CD14-positive monocyte (primary cell): Measurements from ENCODE around the gene CDHR2. TPM values are rescaled to one million over a fixed set of nuclear protein-coding genes. Genes with fewer than 3 reads are reported as not detected.
A peak's percentile ranks its signal among the peaks of the same experiment; 100 is the strongest.

Source experiments
- DNase-seq, 3 donors: peaks; one replicate each; pipeline ENCODE4 v3.0.0-alpha.2; 2011 to 2022
- H2AFZ ChIP-seq: 2 replicates; pipeline ENCODE4 v1.6.0; 2012; ENCODE audit warnings: mild to moderate bottlenecking, low read depth, low read length, inconsistent platforms; ENCODE audit not compliant: insufficient read depth, poor library complexity, severe bottlenecking
- H3K27ac ChIP-seq, 2 donors: 1 replicate in 1 of 2; 2 replicates in 1 of 2; pipeline ENCODE4 v1.5.1; 2012 to 2013; ENCODE audit warnings: low read length in 2 of 2, control low read depth in 1 of 2, inconsistent platforms in 1 of 2, low read depth in 1 of 2, mild to moderate bottlenecking in 1 of 2
- H3K27me3 ChIP-seq, 2 donors: one replicate each; pipeline versions ENCODE4 v1.6.0 to v1.6.1; 2011 to 2013; ENCODE audit warnings: low read length in 2 of 2; ENCODE audit not compliant: control insufficient read depth in 2 of 2, insufficient read depth in 2 of 2
- H3K36me3 ChIP-seq, 2 donors: replicated peaks in 1 of 2; 1 replicate in 1 of 2; 2 replicates in 1 of 2; pipeline versions ENCODE4 v1.5.1 to v1.6.1; 2012 to 2013; ENCODE audit warnings: low read length in 2 of 2, control low read depth in 1 of 2, inconsistent platforms in 1 of 2, mild to moderate bottlenecking in 1 of 2; ENCODE audit not compliant: insufficient read depth in 2 of 2, control insufficient read depth in 1 of 2
- H3K4me1 ChIP-seq, 2 donors: 1 replicate in 1 of 2; 2 replicates in 1 of 2; pipeline versions ENCODE4 v1.5.1 to v1.6.1; 2012 to 2013; ENCODE audit warnings: low read length in 2 of 2, control low read depth in 1 of 2, inconsistent platforms in 1 of 2, mild to moderate bottlenecking in 1 of 2, moderate library complexity in 1 of 2; ENCODE audit not compliant: insufficient read depth in 2 of 2, control insufficient read depth in 1 of 2
- H3K4me2 ChIP-seq: replicated peaks from 2 replicates; pipeline ENCODE3; 2012; ENCODE audit warnings: low read length, moderate library complexity, mild to moderate bottlenecking; ENCODE audit not compliant: poor library complexity, severe bottlenecking; ENCODE audit errors: extremely low read depth
- H3K4me3 ChIP-seq, 3 experiments: fragments of 200-600 bp in 1 of 3; sonication (generic) in 1 of 3; replicated peaks in 1 of 3; 1 replicate in 2 of 3; 2 replicates in 1 of 3; pipeline ENCODE4 v1.5.1; 2011 to 2013; ENCODE audit warnings: low read length in 3 of 3, mild to moderate bottlenecking in 3 of 3, control low read depth in 2 of 3, low read depth in 2 of 3, inconsistent platforms in 1 of 3, moderate library complexity in 1 of 3
- H3K79me2 ChIP-seq: 2 replicates; pipeline ENCODE4 v1.6.0; 2012; ENCODE audit warnings: mild to moderate bottlenecking, control low read depth, inconsistent platforms, low read length, moderate library complexity; ENCODE audit not compliant: insufficient read depth
- H3K9ac ChIP-seq: 2 replicates; pipeline ENCODE4 v1.6.0; 2017; ENCODE audit warnings: low read length, mild to moderate bottlenecking; ENCODE audit not compliant: insufficient read depth, poor library complexity, severe bottlenecking
- H3K9me3 ChIP-seq, 2 donors: replicated peaks in 1 of 2; 1 replicate in 1 of 2; 2 replicates in 1 of 2; pipeline versions ENCODE4 v1.5.1 to v1.6.1; 2012 to 2013; ENCODE audit warnings: low read length in 2 of 2, control low read depth in 1 of 2; ENCODE audit not compliant: control insufficient read depth in 1 of 2, insufficient read depth in 1 of 2
- H4K20me1 ChIP-seq: 2 replicates; pipeline ENCODE4 v1.6.0; 2012; ENCODE audit warnings: mild to moderate bottlenecking, low read length, control low read depth, moderate library complexity; ENCODE audit not compliant: insufficient read depth
- H3K27ac Mint-ChIP-seq, 7 donors: one replicate each; pipeline ENCODE4 v1.8.0; 2020; ENCODE audit warnings: mild to moderate bottlenecking in 7 of 7, mixed read lengths in 7 of 7, moderate library complexity in 6 of 7, inconsistent platforms in 2 of 7
- H3K27me3 Mint-ChIP-seq, 3 donors: one replicate each; pipeline ENCODE4 v1.8.0; 2021 to 2022; ENCODE audit warnings: low read depth in 3 of 3, mild to moderate bottlenecking in 3 of 3, mixed read lengths in 3 of 3, moderate library complexity in 3 of 3, inconsistent platforms in 1 of 3
- H3K36me3 Mint-ChIP-seq, 2 donors: one replicate each; pipeline ENCODE4 v1.8.0; 2020; ENCODE audit warnings: mixed read lengths in 2 of 2, inconsistent platforms in 1 of 2, mild to moderate bottlenecking in 1 of 2
- H3K4me1 Mint-ChIP-seq: one replicate; pipeline ENCODE4 v1.8.0; 2020; ENCODE audit warnings: mild to moderate bottlenecking, mixed read lengths
- H3K4me3 Mint-ChIP-seq, 2 donors: one replicate each; pipeline ENCODE4 v1.8.0; 2020; ENCODE audit warnings: mild to moderate bottlenecking in 2 of 2, mixed read lengths in 2 of 2, moderate library complexity in 1 of 2
- H3K9me3 Mint-ChIP-seq, 7 donors: one replicate each; pipeline ENCODE4 v1.8.0; 2020 to 2022; ENCODE audit warnings: mixed read lengths in 7 of 7, mild to moderate bottlenecking in 6 of 7, moderate library complexity in 6 of 7, inconsistent platforms in 2 of 7
- WGBS: methylation state at CpG from one replicate; pipeline ENCODE4 v1.1.5; 2013; ENCODE audit warnings: missing lambda C conversion rate; ENCODE audit not compliant: insufficient coverage; 5-methylcytosine and 5-hydroxymethylcytosine counted together
- intact Hi-C, 2 donors: fragments of 100-400 bp; cut with micrococcal nuclease; formaldehyde crosslinking; loops; one replicate each; pipeline versions ENCODE4 v1.15.0 to v1.15.1; 2023
- polyA plus RNA-seq, 3 donors: library from polyadenylated mRNA; depleted of rRNA in 1 of 3; unstranded in 2 of 3; stranded (reverse) in 1 of 3; fragments of 300-500 nt in 2 of 3; fragments of >200 nt in 1 of 3; fragmentation: Illumina TruSeq in 2 of 3; gene quantifications; 1 replicate in 2 of 3; 2 replicates in 1 of 3; pipeline ENCODE4 v1.2.3, GENCODE V29; 2012 to 2021
- TF ChIP-seq, protein P1 (sequence below): fragments of 200-600 bp; IDR thresholded peaks from one replicate; pipeline ENCODE4 v1.8.0; 2022; ENCODE audit warnings: antibody characterized with exemption, mild to moderate bottlenecking

CDHR2 gene
- polyA plus RNA-seq, 3 donors, result 0.12 TPM; not detected in 2

DNA sequence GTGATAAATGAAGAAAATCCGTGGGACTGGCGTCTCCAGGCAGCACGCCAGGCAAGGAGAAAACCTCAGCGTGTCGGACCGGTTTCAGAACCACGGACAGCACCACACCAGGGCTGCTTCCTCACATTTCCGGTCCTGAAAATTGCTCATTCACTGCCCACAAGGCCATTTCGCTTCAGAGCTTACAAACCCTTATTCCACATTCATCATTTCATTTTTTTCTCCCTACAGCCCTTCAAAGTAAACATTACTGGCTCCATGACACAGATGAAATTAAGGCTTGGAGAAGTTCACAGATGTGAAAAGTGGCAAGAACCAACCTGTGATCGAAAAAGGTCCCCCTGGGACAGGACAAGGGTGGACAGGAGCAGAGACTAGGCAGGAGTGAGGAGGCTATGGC lies 62.3 kb downstream of the CDHR2 start:
- H3K27ac Mint-ChIP-seq, result peak overlapping the region in 2 of 7 donors; percentile 8 to 73
- peak overlapping the region in 1 of 2 donors; percentile 36 for H3K4me3 Mint-ChIP-seq
- peak; percentile 44 to 58 (median 57) for DNase-seq

DNA sequence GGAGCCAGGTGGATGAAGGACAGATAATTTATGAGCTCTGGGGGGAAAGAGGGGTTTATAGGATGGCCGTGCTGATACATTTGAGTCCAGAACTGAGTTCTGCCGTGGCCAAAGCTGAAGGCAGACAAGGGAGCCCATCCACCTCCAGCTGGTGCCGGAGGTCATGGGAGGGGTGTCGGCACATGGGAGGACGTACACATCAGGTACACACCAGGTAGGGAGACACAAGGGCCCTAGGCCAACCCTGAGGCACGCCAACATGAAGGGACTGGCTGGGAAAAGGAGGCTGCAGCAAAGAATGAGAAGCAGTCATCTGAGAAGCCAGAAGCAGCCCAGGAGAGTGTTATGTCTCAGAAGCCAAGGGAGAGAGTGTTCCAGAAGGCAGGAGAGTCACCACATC lies 62.9 kb downstream of the CDHR2 start:
- peaks cover 43 to 72% (median 49%) of the 10 kb centered on the region in 3 donors for H3K27me3 Mint-ChIP-seq
- intact Hi-C loops, result no loop called here

More for the DNA sequence above, 62.3 kb downstream of the CDHR2 start:
- Mint-ChIP-seq H3K4me1 (peaks cover 10% of the 10 kb centered on the region), H3K36me3 (peaks cover 3 to 7% of the 10 kb centered on the region in 2 donors), H3K27me3 (peaks cover 38 to 70% (median 47%) of the 10 kb centered on the region in 3 donors), H3K9me3 (peaks cover 0 to 15% (median 6%) of the 10 kb centered on the region in 7 donors)
- no peak overlapping the region for H3K4me3 ChIP-seq
- H3K27ac ChIP-seq, result no peak overlapping the region
- H2AFZ ChIP-seq, result no peak overlapping the region
- H4K20me1 ChIP-seq, result no peaks in the 10 kb centered on the region
- peaks cover 6% of the 10 kb centered on the region in 2 donors for H3K4me1 ChIP-seq
- H3K9ac ChIP-seq, result no peak overlapping the region
- H3K9me3 ChIP-seq, result no peaks in the 10 kb centered on the region
- H3K27me3 ChIP-seq, result peaks cover 15 to 40% of the 10 kb centered on the region in 2 donors
- TF ChIP-seq, protein P1, sequence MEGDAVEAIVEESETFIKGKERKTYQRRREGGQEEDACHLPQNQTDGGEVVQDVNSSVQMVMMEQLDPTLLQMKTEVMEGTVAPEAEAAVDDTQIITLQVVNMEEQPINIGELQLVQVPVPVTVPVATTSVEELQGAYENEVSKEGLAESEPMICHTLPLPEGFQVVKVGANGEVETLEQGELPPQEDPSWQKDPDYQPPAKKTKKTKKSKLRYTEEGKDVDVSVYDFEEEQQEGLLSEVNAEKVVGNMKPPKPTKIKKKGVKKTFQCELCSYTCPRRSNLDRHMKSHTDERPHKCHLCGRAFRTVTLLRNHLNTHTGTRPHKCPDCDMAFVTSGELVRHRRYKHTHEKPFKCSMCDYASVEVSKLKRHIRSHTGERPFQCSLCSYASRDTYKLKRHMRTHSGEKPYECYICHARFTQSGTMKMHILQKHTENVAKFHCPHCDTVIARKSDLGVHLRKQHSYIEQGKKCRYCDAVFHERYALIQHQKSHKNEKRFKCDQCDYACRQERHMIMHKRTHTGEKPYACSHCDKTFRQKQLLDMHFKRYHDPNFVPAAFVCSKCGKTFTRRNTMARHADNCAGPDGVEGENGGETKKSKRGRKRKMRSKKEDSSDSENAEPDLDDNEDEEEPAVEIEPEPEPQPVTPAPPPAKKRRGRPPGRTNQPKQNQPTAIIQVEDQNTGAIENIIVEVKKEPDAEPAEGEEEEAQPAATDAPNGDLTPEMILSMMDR, result no peak
- intact Hi-C loops, result no loop called here
- H3K36me3 ChIP-seq, result no peaks in the 10 kb centered on the region
- no peak overlapping the region for H3K4me2 ChIP-seq
- no peaks in the 10 kb centered on the region for H3K79me2 ChIP-seq
- WGBS, result 15% methylated on average over 9 of the region's 10 CpGs

More for the DNA sequence above, 62.9 kb downstream of the CDHR2 start:
- TF ChIP-seq, protein P1, result no peak
- H3K4me1 Mint-ChIP-seq, result peaks cover 10% of the 10 kb centered on the region
- peak overlapping the region in 1 of 2 donors; percentile 36 for H3K4me3 Mint-ChIP-seq
- no peak overlapping the region for H3K27ac Mint-ChIP-seq
- H4K20me1 ChIP-seq, result no peaks in the 10 kb centered on the region
- H3K9me3 Mint-ChIP-seq, result peaks cover 0 to 13% (median 6%) of the 10 kb centered on the region in 7 donors
- H3K27me3 ChIP-seq, result peaks cover 15 to 45% of the 10 kb centered on the region in 2 donors
- H3K4me3 ChIP-seq, result no peak overlapping the region
- no peak overlapping the region for H3K9ac ChIP-seq
- H3K4me1 ChIP-seq, result peaks cover 6% of the 10 kb centered on the region in 2 donors
- no peaks in the 10 kb centered on the region for H3K36me3 ChIP-seq
- DNase-seq, result no peak
- H3K36me3 Mint-ChIP-seq, result peaks cover 3 to 7% of the 10 kb centered on the region in 2 donors
- no peak overlapping the region for H3K27ac ChIP-seq
- WGBS, result 86% methylated on average over 4 of the region's 6 CpGs
- no peak overlapping the region for H2AFZ ChIP-seq
- no peaks in the 10 kb centered on the region for H3K79me2 ChIP-seq
- H3K4me2 ChIP-seq, result no peak overlapping the region
- H3K9me3 ChIP-seq, result no peaks in the 10 kb centered on the region
